Ishikawa (cell line): ENCODE data around the gene AFG3L2.

Experiments
- CEBPB ChIP-seq: IDR thresholded peaks from 2 replicates; pipeline ENCODE4 v1.6.1; 2012
- MAX ChIP-seq: IDR thresholded peaks from 2 replicates; pipeline ENCODE4 v1.6.1; 2012
- TCF12 ChIP-seq: IDR thresholded peaks from 2 replicates; pipeline ENCODE4 v1.6.1; 2012; ENCODE audit warnings: low read depth

GRCh38 chr18:12308386-12309100, 68.5 kb downstream of the AFG3L2 start:
- peak; percentile 57 for TF ChIP-seq MAX
- TF ChIP-seq CEBPB: peak; percentile 53; the same call in 1 of the 2 replicates
- no peak for TF ChIP-seq TCF12
